Activated naive CD4-positive, alpha-beta T cell treated with anti-CD3 and anti-CD28 coated beads for 36 hours (primary cell): ENCODE measurements around the gene CYGB. TPM values are rescaled to one million over a fixed set of nuclear protein-coding genes. Genes with fewer than 3 reads are reported as not detected.
"Not testable (repeated sequence)": the region's sequence is repeated elsewhere in the genome, so short reads cannot be mapped to it uniquely, and the experiment has no call there.

Experiments
- CTCF ChIA-PET: fragments of 350-600 bp; sonication (Branson Sonifier 250); formaldehyde crosslinking; loops from one replicate; lab custom pipeline; 2021; ENCODE audit warnings: antibody characterized with exemption; lab: Charles Lee
- DNase-seq: peaks from one replicate; pipeline ENCODE4 v3.0.0-alpha.2; 2020
- H3K27ac Mint-ChIP-seq: one replicate; pipeline ENCODE4 v1.8.0; 2021; ENCODE audit warnings: mild to moderate bottlenecking, mixed read lengths
- H3K27me3 Mint-ChIP-seq: one replicate; pipeline ENCODE4 v1.8.0; 2021; ENCODE audit warnings: low read depth, mixed read lengths
- H3K36me3 Mint-ChIP-seq: one replicate; pipeline ENCODE4 v1.8.0; 2021; ENCODE audit warnings: low read depth, mixed read lengths
- H3K4me1 Mint-ChIP-seq: one replicate; pipeline ENCODE4 v1.8.0; 2021; ENCODE audit warnings: low read depth, mixed read lengths
- H3K4me3 Mint-ChIP-seq: one replicate; pipeline ENCODE4 v1.8.0; 2021; ENCODE audit warnings: mild to moderate bottlenecking, moderate library complexity, mixed read lengths
- H3K9me3 Mint-ChIP-seq: one replicate; pipeline ENCODE4 v1.8.0; 2021; ENCODE audit warnings: mixed read lengths
- intact Hi-C: fragments of 100-400 bp; cut with micrococcal nuclease; formaldehyde crosslinking; loops from one replicate; pipeline ENCODE4 v1.15.1; 2023
- total RNA-seq, 2 experiments: library from RNA; stranded (reverse); gene quantifications; one replicate each; pipeline ENCODE4 v1.2.3, GENCODE V29; 2021

Gene CYGB
- total RNA-seq, 2 experiments from 2014 or later = not detected

DNA sequence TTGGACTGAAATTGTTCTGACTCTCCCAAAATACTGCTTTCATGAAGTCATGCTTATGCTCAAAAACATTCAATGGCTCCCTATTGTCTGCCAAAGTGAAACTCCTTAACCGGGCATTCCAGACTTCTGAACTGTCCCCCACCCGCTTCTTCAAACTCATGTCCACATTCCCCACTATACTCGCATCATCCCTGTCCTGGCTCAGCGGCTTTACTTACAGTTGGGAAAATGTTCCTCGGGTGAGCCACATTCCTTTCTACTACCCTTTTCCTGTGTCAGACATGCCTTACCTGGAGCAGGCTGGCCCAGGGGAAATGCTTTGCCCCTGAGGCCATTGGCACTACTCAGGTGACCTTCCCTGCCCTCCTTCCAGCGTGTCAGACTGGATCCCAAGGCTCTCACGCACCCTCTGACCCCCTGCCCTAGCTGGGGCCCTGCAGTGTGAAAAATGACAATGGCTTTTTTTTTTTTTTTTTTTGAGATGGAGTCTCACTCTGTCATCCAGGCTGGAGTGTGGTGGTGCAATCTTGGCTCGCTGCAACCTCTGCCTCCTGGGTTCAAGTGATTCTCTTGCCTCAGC lies 5.3 kb downstream of the CYGB start:
- Mint-ChIP-seq H3K9me3 (no peaks in the 10 kb centered on the region), H3K27me3 (peaks cover 4% of the 10 kb centered on the region), H3K36me3 (no peaks in the 10 kb centered on the region), H3K4me1 (peaks cover 21% of the 10 kb centered on the region), H3K27ac (no peak overlapping the region), H3K4me3 (no peak overlapping the region)
- no peak for DNase-seq
- CTCF ChIA-PET = interaction anchor here (1.5 to 1.9 kb wide), 2 partner anchors 9 to 92 kb away, joined by 3 to 8 read pairs; no protein-coding TSS in a partner anchor
- intact Hi-C loops = no loop called here

- no peaks in the 10 kb centered on the region for H3K9me3 Mint-ChIP-seq
- DNase-seq = no peak
- H3K27ac Mint-ChIP-seq = no peak overlapping the region
- peaks cover 22% of the 10 kb centered on the region for H3K4me1 Mint-ChIP-seq
- CTCF ChIA-PET = no interaction called here
- H3K4me3 Mint-ChIP-seq = no peak overlapping the region
- intact Hi-C loops = no loop called here
- no peaks in the 10 kb centered on the region for H3K36me3 Mint-ChIP-seq
- no peaks in the 10 kb centered on the region for H3K27me3 Mint-ChIP-seq
These were observed 5.9 kb downstream of the CYGB start for GRCh38 chr17:76531486-76532038.

- no peak for DNase-seq
- H3K27ac Mint-ChIP-seq = no peak overlapping the region
- H3K27me3 Mint-ChIP-seq = no peaks in the 10 kb centered on the region
- peaks cover 22% of the 10 kb centered on the region for H3K4me1 Mint-ChIP-seq
- intact Hi-C loops = no loop called here
- CTCF ChIA-PET = interaction anchor here (0.7 to 1.1 kb wide), 2 partner anchors 15 to 183 kb away, joined by 3 read pairs; no protein-coding TSS in a partner anchor
- H3K4me3 Mint-ChIP-seq = no peak overlapping the region
- no peaks in the 10 kb centered on the region for H3K9me3 Mint-ChIP-seq
- H3K36me3 Mint-ChIP-seq = no peaks in the 10 kb centered on the region
These were observed 6.6 kb downstream of the CYGB start for GRCh38 chr17:76530811-76531485.

- Mint-ChIP-seq H3K9me3 (no peaks in the 10 kb centered on the region), H3K27ac (no peak overlapping the region), H3K4me3 (no peak overlapping the region), H3K27me3 (no peaks in the 10 kb centered on the region), H3K4me1 (peaks cover 22% of the 10 kb centered on the region), H3K36me3 (no peaks in the 10 kb centered on the region)
- CTCF ChIA-PET = interaction anchor here (0.7 to 1.1 kb wide), 2 partner anchors 16 to 184 kb away, joined by 3 read pairs; no protein-coding TSS in a partner anchor
- intact Hi-C loops = no loop called here
- no peak for DNase-seq
These were observed 7.3 kb downstream of the CYGB start for GRCh38 chr17:76530095-76530723.

- Mint-ChIP-seq H3K36me3 (no peaks in the 10 kb centered on the region), H3K4me3 (no peak overlapping the region), H3K4me1 (peaks cover 22% of the 10 kb centered on the region), H3K27me3 (no peaks in the 10 kb centered on the region), H3K27ac (no peak overlapping the region), H3K9me3 (no peaks in the 10 kb centered on the region)
- no peak for DNase-seq
- intact Hi-C loops = no loop called here
- CTCF ChIA-PET = interaction anchor here (0.6 to 2.0 kb wide), 5 partner anchors 11 to 95 kb away, joined by 3 to 9 read pairs (median 7); partner anchors contain the start of gene PRCD
These were observed 8.1 kb downstream of the CYGB start for GRCh38 chr17:76529224-76530094.

- no peaks in the 10 kb centered on the region for H3K9me3 Mint-ChIP-seq
- H3K4me1 Mint-ChIP-seq = peaks cover 24% of the 10 kb centered on the region
- DNase-seq = no peak
- intact Hi-C loops = no loop called here
- no peak overlapping the region for H3K27ac Mint-ChIP-seq
- H3K36me3 Mint-ChIP-seq = no peaks in the 10 kb centered on the region
- CTCF ChIA-PET = interaction anchor here (0.6 to 2.0 kb wide), 8 partner anchors 12 to 120 kb away, joined by 3 to 9 read pairs (median 4); partner anchors contain the start of gene PRCD
- no peak overlapping the region for H3K4me3 Mint-ChIP-seq
- H3K27me3 Mint-ChIP-seq = no peaks in the 10 kb centered on the region
These were observed 8.8 kb downstream of the CYGB start for GRCh38 chr17:76528528-76529223.

DNA sequence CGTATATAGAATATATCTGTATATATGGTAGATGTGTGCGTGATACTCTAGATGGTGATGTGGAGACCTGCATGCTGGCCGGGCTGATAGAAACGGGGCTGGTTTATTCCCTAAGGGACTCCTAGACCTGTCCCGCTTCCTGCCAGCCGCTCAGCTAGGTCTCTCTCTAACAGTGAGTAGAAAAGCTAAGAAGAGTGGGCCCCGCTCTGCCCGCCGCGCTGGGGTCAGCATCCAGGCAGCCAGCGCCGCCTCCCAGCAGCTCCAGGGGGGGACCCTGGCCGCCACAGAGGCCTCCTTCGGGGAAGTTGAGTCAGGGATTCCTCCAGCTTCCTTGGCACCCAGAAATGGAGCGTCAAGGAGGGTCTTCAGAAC lies 9.4 kb downstream of the CYGB start:
- CTCF ChIA-PET = interaction anchor here (0.6 to 2.0 kb wide), 8 partner anchors 12 to 153 kb away, joined by 3 to 9 read pairs (median 4); partner anchors contain the start of gene PRCD
- peak overlapping the region; percentile 38 for H3K4me3 Mint-ChIP-seq

GRCh38 chr17:76527430-76528111 lies 9.9 kb downstream of the CYGB start:
- Mint-ChIP-seq H3K27ac (no peak overlapping the region), H3K4me3 (no peak overlapping the region), H3K36me3 (no peaks in the 10 kb centered on the region), H3K27me3 (no peaks in the 10 kb centered on the region), H3K4me1 (peaks cover 30% of the 10 kb centered on the region), H3K9me3 (no peaks in the 10 kb centered on the region)
- intact Hi-C loops = no loop called here
- peak; percentile 59 for DNase-seq
- CTCF ChIA-PET = interaction anchor here (0.7 to 2.0 kb wide), 7 partner anchors 13 to 153 kb away, joined by 3 to 9 read pairs (median 5); partner anchors contain the start of gene PRCD

More for the DNA sequence above, 9.4 kb downstream of the CYGB start:
- Mint-ChIP-seq H3K27me3 (no peaks in the 10 kb centered on the region), H3K36me3 (no peaks in the 10 kb centered on the region), H3K9me3 (no peaks in the 10 kb centered on the region), H3K27ac (no peak overlapping the region), H3K4me1 (peaks cover 28% of the 10 kb centered on the region)
- DNase-seq = no peak
- intact Hi-C loops = no loop called here

DNA sequence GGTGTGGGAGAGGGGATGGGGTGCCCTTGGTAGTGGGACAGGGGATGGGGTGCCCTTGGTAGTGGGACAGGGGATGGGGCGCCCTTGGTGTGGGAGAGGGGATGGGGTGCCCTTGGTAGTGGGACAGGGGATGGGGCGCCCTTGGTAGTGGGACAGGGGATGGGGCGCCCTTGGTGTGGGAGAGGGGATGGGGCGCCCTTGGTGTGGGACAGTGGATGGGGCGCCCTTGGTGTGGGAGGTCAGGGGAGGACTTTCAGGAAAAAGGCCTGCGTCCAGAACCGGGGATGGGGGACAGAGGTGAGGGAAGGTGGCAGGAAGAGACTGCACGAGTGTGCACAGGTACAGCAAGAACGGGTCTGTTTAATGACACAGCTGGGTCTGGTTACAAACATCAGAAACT lies 10.5 kb downstream of the CYGB start:
- H3K4me1 Mint-ChIP-seq = peaks cover 30% of the 10 kb centered on the region
- CTCF ChIA-PET = interaction anchor here (1.2 kb wide), 1 partner anchor 154 kb away, joined by 5 read pairs; no protein-coding TSS in a partner anchor
- intact Hi-C loops, H3K36me3 Mint-ChIP-seq, H3K4me3 Mint-ChIP-seq, H3K9me3 Mint-ChIP-seq, H3K27me3 Mint-ChIP-seq, H3K27ac Mint-ChIP-seq, DNase-seq: not testable (repeated sequence)

GRCh38 chr17:76525513-76525833 lies 12.0 kb downstream of the CYGB start:
- CTCF ChIA-PET = interaction anchor here (1.0 kb wide), 3 partner anchors 20 to 98 kb away, joined by 3 to 4 read pairs (median 3); no protein-coding TSS in a partner anchor
- intact Hi-C loops, DNase-seq, H3K4me3 Mint-ChIP-seq, H3K9me3 Mint-ChIP-seq, H3K36me3 Mint-ChIP-seq, H3K27ac Mint-ChIP-seq, H3K27me3 Mint-ChIP-seq: not testable (repeated sequence)
- peaks cover 30% of the 10 kb centered on the region for H3K4me1 Mint-ChIP-seq
